SK-N-MC (cell line): ENCODE data around the gene PCSK5.
"Not testable (repeated sequence)": the region's sequence is repeated elsewhere in the genome, so short reads cannot be mapped to it uniquely, and the experiment has no call there.

Source experiments
- DNase-seq: peaks from one replicate; pipeline ENCODE4 v3.0.0-alpha.2; 2011; ENCODE audit warnings: low read depth, low spot score
- H3K27ac ChIP-seq: fragments of 200-600 bp; sonication (generic); 2 replicates; pipeline ENCODE4 v1.5.1; 2016; ENCODE audit warnings: mixed run types
- H3K36me3 ChIP-seq: fragments of 200-600 bp; sonication (generic); 2 replicates; pipeline ENCODE4 v1.6.1; 2017; ENCODE audit warnings: antibody characterized with exemption, low read length, mixed read lengths; ENCODE audit not compliant: insufficient read depth
- H3K4me3 ChIP-seq: fragments of 200-600 bp; sonication (generic); 2 replicates; pipeline ENCODE4 v1.5.1; 2016
- H3K9ac ChIP-seq: fragments of 200-600 bp; sonication (generic); 2 replicates; pipeline ENCODE4 v1.8.0; 2017; ENCODE audit warnings: mixed run types, mixed read lengths; ENCODE audit not compliant: insufficient read length
- H3K9me3 ChIP-seq: fragments of 200-600 bp; sonication (generic); 2 replicates; pipeline ENCODE4 v1.6.1; 2017; ENCODE audit warnings: low read depth, mild to moderate bottlenecking, antibody characterized with exemption, low read length, moderate library complexity, mixed read lengths
- EZH2 ChIP-seq: fragments of 200-600 bp; sonication (generic); IDR thresholded peaks from one replicate; pipeline ENCODE4 v1.6.1; 2017; ENCODE audit warnings: antibody characterized with exemption
- FOXP2 ChIP-seq: optimal IDR thresholded peaks from 2 replicates; pipeline ENCODE3; 2011; ENCODE audit warnings: mild to moderate bottlenecking, moderate library complexity; ENCODE audit not compliant: insufficient read depth; ENCODE audit errors: extremely low read length, control extremely low read depth
- POLR2AphosphoS5 ChIP-seq: IDR thresholded peaks from 2 replicates; pipeline ENCODE4 v1.6.1; 2012; ENCODE audit warnings: mild to moderate bottlenecking, low read depth, low read length, borderline replicate concordance

Gene PCSK5

DNA sequence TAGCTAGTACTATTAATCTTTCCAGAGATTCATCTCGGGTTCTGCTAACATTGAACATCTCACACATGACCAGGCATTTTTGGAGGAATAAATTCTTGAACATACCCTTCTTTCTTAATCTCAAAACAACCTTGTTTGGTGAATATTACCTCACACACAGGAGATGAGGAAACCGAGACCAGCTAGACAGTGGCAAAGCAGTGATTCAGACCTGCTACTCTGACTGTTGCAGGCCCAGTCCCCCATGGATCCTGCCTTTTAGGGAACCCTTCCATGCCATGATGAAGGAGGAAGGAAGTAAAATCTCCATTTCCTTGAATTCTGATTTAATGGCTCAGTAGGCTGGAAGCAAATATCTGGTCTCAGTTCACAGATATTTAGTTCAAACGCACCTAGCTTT lies 2.6 kb downstream of the PCSK5 start:
- H3K9me3 ChIP-seq = no peaks in the 10 kb centered on the region
- no peaks in the 10 kb centered on the region for H3K36me3 ChIP-seq
- H3K4me3 ChIP-seq = peak overlapping the region; percentile 86
- no peak for TF ChIP-seq POLR2AphosphoS5
- TF ChIP-seq EZH2 = no peak
- no peak for TF ChIP-seq FOXP2
- no peak for DNase-seq
- H3K9ac ChIP-seq = no peak overlapping the region
- H3K27ac ChIP-seq = no peak overlapping the region

DNA sequence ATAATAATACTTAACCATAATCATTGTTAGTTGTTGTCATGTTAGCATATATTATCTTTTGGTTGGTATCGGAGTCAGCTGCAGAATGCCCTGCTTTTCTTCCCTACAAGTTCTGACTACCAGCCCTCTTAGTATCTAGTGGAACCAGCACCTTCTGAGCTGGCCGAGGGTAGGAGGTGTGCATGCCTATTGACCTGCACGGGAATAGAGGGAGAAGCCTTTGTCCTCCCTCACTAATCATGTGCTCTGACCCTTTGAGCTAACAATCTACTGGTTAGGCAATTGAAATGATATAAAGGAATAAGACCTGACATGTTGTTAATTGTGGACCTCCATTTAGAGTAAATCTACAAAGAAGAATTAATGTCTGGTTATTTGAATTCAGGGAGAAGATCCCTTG lies 4.1 kb downstream of the PCSK5 start:
- H3K27ac ChIP-seq = no peak overlapping the region
- H3K9ac ChIP-seq = no peak overlapping the region
- no peak overlapping the region for H3K4me3 ChIP-seq
- no peak for DNase-seq
- H3K9me3 ChIP-seq = no peaks in the 10 kb centered on the region
- TF ChIP-seq EZH2 (no peak), FOXP2 (no peak), POLR2AphosphoS5 (no peak)
- no peaks in the 10 kb centered on the region for H3K36me3 ChIP-seq

DNA sequence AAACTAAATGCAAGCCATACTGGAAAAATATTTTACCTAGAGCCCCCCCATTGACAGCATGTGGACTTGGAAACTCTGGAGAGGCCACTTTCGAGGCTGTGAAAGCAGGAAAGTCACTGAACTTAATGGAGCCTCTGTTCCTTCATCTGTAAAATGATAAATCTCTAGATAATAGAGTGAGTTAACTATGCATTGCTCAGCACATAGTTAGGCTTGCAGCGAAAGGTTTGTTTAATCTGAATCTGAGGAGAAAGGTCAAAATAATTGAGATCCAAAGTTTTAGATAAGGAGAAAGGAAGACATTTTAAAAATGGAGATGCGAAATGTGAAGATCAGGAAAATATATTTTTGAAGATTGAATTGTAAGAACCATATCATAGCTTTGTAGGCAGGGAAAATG lies 4.6 kb downstream of the PCSK5 start:
- no peak overlapping the region for H3K27ac ChIP-seq
- H3K9ac ChIP-seq = no peak overlapping the region
- no peak for TF ChIP-seq EZH2
- DNase-seq = no peak
- no peaks in the 10 kb centered on the region for H3K9me3 ChIP-seq
- no peaks in the 10 kb centered on the region for H3K36me3 ChIP-seq
- no peak overlapping the region for H3K4me3 ChIP-seq

DNA sequence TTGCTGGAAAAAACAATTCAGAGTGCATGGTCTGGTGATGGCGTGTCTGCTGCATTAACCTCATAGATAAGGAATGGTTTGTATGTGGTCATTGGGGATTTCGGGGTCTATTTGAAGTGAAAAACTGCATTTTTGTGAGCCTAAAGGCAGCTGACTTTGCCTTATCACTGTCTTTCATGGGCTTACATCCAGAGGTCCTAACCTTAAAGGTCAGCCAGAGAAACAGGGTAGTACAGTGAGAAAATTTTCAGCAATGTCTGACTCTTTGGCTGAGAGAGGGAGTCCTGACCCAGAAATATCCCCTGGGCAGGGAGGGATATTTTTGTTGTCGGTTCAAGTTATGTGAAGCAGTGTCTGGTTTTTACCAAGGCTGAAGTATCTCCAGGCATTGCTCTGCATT lies 5.7 kb downstream of the PCSK5 start:
- H3K9ac ChIP-seq = no peak overlapping the region
- no peak overlapping the region for H3K4me3 ChIP-seq
- no peaks in the 10 kb centered on the region for H3K36me3 ChIP-seq
- H3K9me3 ChIP-seq = no peaks in the 10 kb centered on the region
- no peak for DNase-seq
- no peak overlapping the region for H3K27ac ChIP-seq
- TF ChIP-seq POLR2AphosphoS5 (no peak), EZH2 (no peak), FOXP2 (no peak)

DNA sequence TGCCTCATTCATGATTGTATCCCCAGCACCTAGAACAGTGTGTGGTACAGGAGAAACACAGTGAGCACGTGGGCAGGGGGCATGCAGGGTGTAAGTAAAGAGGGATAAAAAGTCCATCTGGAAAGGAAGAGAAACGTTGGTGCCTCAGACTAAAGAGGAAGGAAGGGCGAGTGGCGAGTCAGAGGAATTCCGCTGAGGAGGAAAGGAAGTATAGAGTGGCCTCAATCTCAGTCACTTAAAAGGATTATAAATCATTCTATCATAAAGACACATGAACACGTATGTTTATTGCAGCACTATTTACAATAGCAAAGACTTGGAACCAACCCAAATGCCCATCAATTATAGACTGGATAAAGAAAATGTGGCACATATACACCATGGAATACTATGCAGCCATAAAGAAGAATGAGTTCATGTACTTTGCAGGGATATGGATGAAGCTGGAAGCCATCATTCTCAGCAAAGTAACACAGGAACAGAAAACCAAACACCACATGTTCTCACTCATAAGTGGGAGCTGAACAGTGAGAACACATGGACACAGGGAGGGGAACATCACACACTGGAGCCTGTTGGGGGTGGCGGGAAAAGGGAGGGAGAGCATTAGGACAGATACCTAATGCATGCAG lies 10.5 kb downstream of the PCSK5 start:
- not testable (repeated sequence) for DNase-seq, H3K9ac ChIP-seq, H3K36me3 ChIP-seq, H3K9me3 ChIP-seq, H3K4me3 ChIP-seq, H3K27ac ChIP-seq

DNA sequence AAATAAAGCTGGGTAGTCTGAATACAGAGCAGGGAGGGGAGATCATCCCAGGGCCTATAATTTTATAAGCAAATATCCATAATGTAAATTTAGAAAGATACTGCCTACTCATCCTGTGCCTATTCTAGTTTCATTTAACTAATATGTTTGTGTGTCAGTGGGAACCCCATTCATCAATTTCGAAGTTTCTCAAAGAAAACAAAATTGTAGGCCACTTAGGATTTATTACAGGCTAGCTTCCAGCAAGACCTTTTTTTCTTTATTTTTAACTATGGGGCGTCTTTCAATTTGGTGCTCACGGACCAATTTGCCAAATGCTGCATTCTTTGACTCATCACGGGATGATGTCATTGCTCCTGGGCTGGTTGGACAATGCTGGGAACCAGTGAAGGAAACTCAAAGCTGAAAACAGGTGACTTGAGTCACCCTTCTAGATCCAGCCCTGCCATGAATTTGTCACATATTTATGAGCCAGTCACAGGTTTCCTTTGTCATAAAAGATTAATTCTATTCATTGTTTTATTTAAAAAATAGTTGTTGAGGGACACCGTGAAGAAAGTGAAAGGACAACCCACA lies 13.4 kb downstream of the PCSK5 start:
- Histone ChIP-seq H3K4me3 (no peak overlapping the region), H3K9me3 (no peaks in the 10 kb centered on the region), H3K36me3 (no peaks in the 10 kb centered on the region), H3K27ac (no peak overlapping the region), H3K9ac (no peak overlapping the region)
- no peak for TF ChIP-seq POLR2AphosphoS5
- no peak for TF ChIP-seq FOXP2
- TF ChIP-seq EZH2 = no peak
- DNase-seq = no peak

DNA sequence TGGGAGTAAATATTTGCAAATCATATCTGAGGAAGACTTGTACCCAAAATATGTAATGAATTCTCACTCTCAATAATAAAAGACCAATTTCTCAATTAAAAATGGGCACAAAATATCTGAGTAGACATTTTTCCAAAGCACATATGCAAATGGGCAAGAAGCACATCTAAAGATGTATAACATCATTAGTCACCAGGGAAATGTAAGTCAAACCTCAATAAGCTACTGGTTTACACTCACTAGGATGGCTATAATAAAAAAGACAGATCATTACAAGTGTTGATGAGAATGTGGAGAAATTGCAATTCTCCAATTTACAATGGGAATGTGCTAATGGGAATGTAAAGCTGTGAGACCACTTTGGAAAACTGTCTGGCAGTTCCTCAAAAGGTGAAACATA lies 13.9 kb downstream of the PCSK5 start:
- TF ChIP-seq EZH2 (no peak), POLR2AphosphoS5 (no peak), FOXP2 (no peak)
- Histone ChIP-seq H3K9me3 (no peaks in the 10 kb centered on the region), H3K27ac (no peak overlapping the region), H3K4me3 (no peak overlapping the region), H3K36me3 (no peaks in the 10 kb centered on the region), H3K9ac (no peak overlapping the region)
- no peak for DNase-seq

DNA sequence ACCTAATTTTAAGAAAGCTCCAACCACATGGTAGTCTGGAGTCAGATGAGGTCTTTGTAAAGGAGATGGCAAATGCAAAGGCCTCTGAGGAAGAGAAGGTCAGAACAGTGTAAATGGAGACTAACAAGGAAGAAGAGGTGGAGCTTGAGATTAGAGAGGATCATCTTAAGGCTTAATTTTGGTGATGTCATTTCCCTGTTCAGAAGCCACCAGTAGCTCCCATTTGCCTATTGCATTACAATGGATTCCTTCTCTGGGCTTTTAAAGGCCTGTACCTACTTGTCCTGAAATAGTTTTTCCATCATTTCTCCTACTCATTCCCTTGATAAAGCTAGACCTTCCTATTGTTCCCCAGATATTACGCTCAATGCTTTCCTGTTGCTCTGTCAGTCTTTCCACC lies 16.1 kb downstream of the PCSK5 start:
- Histone ChIP-seq H3K4me3 (no peak overlapping the region), H3K36me3 (no peaks in the 10 kb centered on the region), H3K9me3 (no peaks in the 10 kb centered on the region), H3K9ac (no peak overlapping the region), H3K27ac (no peak overlapping the region)
- DNase-seq = no peak
- no peak for TF ChIP-seq FOXP2

DNA sequence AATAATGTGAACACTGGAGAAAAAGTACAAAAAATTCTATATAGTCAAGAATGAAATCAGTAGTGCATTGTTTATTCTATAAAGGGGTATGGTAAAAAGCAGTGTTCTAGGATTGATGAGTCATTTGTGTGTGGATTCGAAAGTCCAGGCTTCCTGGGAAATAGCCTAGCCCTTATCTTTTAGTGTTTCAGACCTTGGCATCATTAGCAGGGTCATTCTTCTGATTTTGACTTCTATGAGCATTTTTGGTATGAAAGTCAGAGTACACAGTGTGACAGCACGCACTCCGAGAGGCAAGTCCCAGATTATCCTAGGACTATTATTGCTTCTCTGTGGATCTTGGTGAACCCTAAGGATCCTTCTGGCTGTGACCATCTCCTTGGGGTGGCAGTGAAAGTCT lies 16.9 kb downstream of the PCSK5 start:
- DNase-seq = no peak
- H3K27ac ChIP-seq = no peak overlapping the region
- no peaks in the 10 kb centered on the region for H3K9me3 ChIP-seq
- H3K36me3 ChIP-seq = no peaks in the 10 kb centered on the region
- TF ChIP-seq FOXP2 (no peak), POLR2AphosphoS5 (no peak), EZH2 (no peak)
- no peak overlapping the region for H3K9ac ChIP-seq
- H3K4me3 ChIP-seq = no peak overlapping the region
